HTR-8/SVneo (cell line): ENCODE measurements around the gene ABCF2.

Source experiments
- DNase-seq: peaks from one replicate; pipeline ENCODE4 v3.0.0; 2011; ENCODE audit warnings: low spot score, mixed read lengths; ENCODE audit not compliant: insufficient read length
- FAIRE-seq: peaks from 2 replicates; lab custom pipeline; 2011; peaks lifted over from hg19 to GRCh38; lab: Jason Lieb, UNC

ABCF2 gene

GRCh38 chr7:151254316-151254715 lies 27.3 kb upstream of the ABCF2 start:
- no peak for DNase-seq
- no peak for FAIRE-seq

GRCh38 chr7:151252961-151253711 lies 26.1 kb upstream of the ABCF2 start:
- DNase-seq (no peak), FAIRE-seq (no peak)

- no peak for DNase-seq
- no peak for FAIRE-seq
Observed at GRCh38 chr7:151252561-151252835, 25.5 kb upstream of the ABCF2 start.

DNA sequence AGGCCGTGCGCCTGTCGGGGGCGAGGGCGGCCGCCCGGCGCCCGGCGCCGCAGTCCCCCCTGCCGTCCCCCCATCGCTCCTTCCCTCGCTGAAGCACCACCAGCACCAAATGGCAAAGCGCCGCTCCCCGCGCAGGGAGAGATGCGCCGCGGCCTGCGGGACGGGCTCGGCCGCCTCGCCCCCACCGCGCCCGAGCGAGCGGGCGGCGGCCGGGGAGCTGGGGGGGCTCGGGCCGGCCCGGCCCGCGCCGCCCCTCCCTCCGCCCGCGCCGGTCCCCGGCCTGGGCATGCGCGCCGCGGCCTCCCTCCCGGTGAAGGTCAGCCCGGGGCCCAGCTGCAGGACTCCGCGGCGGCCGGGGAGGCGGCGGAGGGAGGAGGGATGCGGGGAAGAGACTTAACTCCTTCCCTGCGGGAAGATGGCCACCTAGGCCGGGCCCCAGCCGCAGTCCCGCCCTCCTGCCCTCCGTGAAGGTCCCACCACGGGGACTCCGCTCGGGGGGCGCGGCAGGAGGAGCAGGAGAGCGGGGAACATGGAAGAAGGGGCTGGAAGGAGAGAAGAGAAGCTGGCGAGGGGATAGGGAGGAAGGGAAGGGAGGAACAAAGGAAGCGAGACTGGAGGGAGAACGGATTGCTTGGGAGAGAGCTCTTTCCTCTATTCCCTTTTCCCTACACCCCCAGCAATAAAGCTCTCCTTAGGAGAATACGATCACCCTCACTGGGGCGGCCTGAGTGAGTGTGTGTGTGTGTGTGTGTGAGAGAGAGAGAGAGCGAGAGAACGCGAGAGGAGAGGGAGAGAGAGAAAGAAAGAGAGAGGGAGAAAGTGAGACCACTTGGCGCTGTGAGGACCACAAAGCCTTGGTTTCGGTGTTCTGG lies 24.9 kb upstream of the ABCF2 start:
- DNase-seq (peak; percentile 71), FAIRE-seq (peak; percentile 26)

- no peak for FAIRE-seq
- no peak for DNase-seq
Observed at GRCh38 chr7:151251328-151251688, 24.3 kb upstream of the ABCF2 start.

DNA sequence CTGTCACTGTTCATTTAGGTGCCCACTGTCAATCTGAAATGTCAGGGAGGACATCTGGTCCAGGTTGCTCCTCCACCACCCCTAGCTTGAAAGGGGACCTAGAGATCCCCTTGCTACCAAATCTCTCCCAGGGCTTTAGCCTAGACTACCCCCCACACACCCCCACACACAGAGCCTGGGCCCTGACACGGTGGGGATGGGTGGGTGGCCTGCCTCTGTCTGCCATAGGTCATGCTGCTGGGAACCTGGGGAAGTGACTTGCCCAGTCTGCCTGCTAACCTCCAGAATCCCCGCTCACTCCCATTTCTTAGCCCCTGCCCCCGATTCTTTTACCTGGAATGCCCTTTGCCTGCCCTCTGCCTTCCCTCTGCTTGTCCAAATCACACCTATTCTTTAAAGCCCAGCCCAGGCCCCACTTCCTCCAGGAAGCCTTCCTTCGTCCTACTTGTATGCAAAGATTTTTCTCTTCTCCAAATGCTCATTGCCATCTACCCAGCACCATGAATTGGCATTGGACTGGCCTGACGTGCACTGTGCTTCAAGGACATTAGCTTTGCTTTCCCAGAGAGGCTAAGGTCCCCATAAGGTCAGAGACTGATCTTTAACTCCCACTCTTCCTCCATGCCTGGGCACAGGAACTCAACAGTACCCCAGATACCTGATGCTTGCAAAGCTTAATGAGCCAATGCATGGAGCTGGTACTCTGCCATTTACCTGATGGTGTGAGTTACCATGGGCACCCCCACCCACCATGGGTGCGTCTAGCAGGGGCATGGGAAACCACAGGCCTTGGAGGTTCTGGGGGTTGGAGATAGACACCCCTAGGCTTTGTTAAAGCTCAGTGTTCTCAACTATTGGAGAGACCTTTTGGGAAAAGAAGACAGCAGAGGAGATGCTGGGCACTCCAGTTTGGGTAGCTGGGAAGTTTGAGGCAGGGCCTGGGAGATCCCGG lies 23.5 kb upstream of the ABCF2 start:
- FAIRE-seq = no peak
- no peak for DNase-seq

- FAIRE-seq (no peak), DNase-seq (peak; percentile 62)
Observed at GRCh38 chr7:151249732-151250072, 22.7 kb upstream of the ABCF2 start.

- FAIRE-seq (no peak), DNase-seq (no peak)
Observed at GRCh38 chr7:151249034-151249731, 22.2 kb upstream of the ABCF2 start.

DNA sequence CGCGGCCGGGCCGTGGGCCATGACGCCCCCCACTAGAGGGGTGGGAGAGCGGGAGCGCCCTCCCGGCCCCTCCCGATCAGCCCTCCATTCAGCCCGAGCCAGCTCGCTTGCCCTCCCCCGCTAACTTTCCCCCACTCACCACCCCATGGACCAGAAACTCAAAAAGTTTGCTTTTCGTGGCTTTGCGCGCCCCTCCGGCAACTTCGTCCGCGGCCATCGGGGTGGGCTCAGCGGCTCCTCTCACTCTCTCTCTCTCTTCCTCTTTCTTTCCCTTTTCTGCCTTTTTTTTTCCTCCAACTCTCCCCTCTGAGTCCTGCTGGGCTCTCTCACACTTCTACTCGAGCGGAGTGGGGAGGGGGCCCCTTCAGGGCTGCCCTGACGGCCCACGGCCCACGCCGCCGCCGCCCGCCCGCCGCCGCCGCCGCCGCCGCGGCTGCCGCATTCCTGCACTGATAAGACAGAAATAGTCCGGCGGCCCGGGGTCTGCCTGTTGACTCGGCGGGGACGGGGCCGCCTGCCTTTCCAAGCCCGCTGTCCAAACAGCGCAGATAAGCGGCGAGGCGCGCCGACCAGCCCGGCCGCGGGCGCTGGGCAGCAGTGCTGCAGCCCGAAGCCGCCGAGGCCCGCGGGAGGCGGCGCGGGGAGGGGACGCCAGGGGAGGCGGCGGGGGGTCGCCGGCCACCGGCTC lies 21.5 kb upstream of the ABCF2 start, which contains the start of gene SMARCD3:
Gene SMARCD3 (minus strand): TSS at position 349 of the 688 bp plus-strand sequence. CDS start 132 bp downstream, at position 217.
- DNase-seq (peak; percentile 51), FAIRE-seq (no peak)

DNA sequence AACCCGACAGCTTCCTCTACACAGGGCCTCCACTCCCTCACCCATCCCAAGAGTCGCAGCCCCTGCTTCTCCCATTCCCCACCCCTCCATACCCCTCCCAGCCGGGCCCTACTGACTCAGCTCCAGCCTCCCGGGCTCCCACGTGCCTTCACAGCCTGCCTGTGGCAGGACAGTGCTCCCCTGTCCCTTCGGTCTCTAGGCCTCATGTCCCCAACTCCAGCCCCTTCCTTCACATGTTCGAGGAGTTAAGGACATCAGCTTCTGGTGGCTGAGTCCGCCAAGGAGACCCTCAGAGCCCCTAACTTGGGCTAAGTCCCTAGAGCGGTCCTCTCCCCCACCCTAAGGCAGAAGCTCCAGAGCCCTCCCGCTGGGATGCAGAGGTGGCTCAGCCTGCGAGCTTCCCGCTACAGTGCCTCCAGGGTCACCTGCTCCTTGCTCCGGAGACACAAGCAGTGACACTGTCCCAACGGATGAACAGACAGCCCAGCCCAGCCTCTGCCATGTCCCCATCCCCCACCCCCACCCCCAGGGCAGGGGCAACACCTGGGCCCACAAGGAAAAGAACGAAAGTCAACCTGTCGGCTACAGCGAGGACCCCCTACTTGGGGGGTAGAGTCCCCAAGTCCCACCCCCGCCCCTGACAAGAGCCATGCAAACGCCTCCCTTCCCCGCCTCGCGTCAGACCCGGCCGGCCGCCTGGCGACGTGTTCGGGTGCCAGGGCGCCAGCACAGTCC lies 20.8 kb upstream of the ABCF2 start:
- DNase-seq (no peak), FAIRE-seq (no peak)

GRCh38 chr7:151246851-151247580 lies 20.0 kb upstream of the ABCF2 start:
- FAIRE-seq (no peak), DNase-seq (no peak)

DNA sequence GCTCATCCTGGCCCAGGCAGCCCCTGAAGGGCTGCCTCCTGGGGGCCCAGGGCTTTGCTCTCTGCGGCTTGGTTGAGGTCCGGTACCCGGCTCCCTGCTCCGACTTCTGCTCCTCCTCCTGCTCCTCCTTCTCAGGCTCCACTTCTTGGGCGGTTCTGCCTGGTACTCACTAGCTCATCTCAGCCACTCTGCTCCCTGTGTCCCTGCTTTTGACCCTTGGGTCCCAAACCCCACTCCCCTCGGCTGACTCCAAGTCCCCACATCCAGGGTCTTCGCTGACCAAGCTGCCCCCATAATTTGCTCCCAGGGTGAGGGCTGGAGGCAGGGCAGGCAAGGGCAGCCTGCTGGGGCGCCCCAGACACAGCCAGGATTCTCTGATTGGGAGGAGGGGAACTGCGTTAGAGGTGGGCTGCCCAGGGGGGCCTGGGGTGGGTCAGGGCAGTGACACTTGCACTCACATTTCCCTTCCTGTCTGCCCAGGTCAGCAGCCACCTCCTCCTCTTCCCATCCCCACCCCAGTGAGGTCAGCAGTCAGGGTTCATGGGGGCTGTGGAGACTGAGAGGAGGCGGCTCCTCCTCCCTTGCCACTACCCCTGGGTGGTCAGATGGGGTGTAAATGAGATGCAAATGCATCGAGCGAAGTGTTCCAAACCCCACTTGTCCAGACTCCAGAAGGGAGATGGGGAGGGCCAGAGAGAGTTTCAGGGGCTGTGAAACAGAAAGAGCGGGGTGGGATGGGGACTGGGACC lies 19.3 kb upstream of the ABCF2 start:
- DNase-seq (no peak), FAIRE-seq (no peak)

GRCh38 chr7:151245360-151246101 lies 18.5 kb upstream of the ABCF2 start:
- FAIRE-seq = no peak
- no peak for DNase-seq

- FAIRE-seq = no peak
- DNase-seq = no peak
Observed at GRCh38 chr7:151244841-151245346, 17.9 kb upstream of the ABCF2 start.

GRCh38 chr7:151244196-151244840 lies 17.3 kb upstream of the ABCF2 start:
- DNase-seq (peak; percentile 40), FAIRE-seq (no peak)
